ENCODE measurements around the gene STK32A. TPM values are rescaled to one million over a fixed set of nuclear protein-coding genes. Genes with fewer than 3 reads are reported as not detected.

The STK32A gene
- total RNA-seq, 6 donors from 2014 or later: 2.7 to 13.3 (median 7.1) TPM

GRCh38 chr5:147371290-147371689, 136.5 kb downstream of the STK32A start:
- no peak overlapping the region for H3K27ac ChIP-seq
- no peak for ATAC-seq (ENCODE audit: low FRiP score in 2 of 2)
- no peak for TF ChIP-seq EP300 (IDR thresholded peaks at IDR 0.05)
- no peak for TF ChIP-seq CTCF (IDR thresholded peaks at IDR 0.05)
- no peak for TF ChIP-seq POLR2AphosphoS5 (IDR thresholded peaks at IDR 0.05)
- TF ChIP-seq POLR2A (IDR thresholded peaks at IDR 0.05): no peak
- H3K4me3 ChIP-seq: no peak overlapping the region
- DNase-seq: no peak
- H3K36me3 ChIP-seq: no peaks in the 10 kb centered on the region
- H3K9me3 ChIP-seq: no peaks in the 10 kb centered on the region
- no peaks in the 10 kb centered on the region for H3K27me3 ChIP-seq
- H3K4me1 ChIP-seq: no peaks in the 10 kb centered on the region

- H3K27me3 ChIP-seq: no peaks in the 10 kb centered on the region
- H3K27ac ChIP-seq: no peak overlapping the region
- no peak overlapping the region for H3K4me3 ChIP-seq
- no peaks in the 10 kb centered on the region for H3K4me1 ChIP-seq
- no peak for DNase-seq
- ATAC-seq (ENCODE audit: low FRiP score in 2 of 2): no peak
- WGBS, 2 donors: 94 to 98% methylated on average over 1 of the region's 1 CpG
- no peaks in the 10 kb centered on the region for H3K36me3 ChIP-seq
- TF ChIP-seq POLR2A (IDR thresholded peaks at IDR 0.05): no peak
- no peak for TF ChIP-seq CTCF (IDR thresholded peaks at IDR 0.05)
- no peak for TF ChIP-seq EP300 (IDR thresholded peaks at IDR 0.05)
- no peak for TF ChIP-seq POLR2AphosphoS5 (IDR thresholded peaks at IDR 0.05)
- no peaks in the 10 kb centered on the region for H3K9me3 ChIP-seq
These were observed 137.4 kb downstream of the STK32A start for GRCh38 chr5:147372191-147372590.

- TF ChIP-seq CTCF (IDR thresholded peaks at IDR 0.05) (no peak), POLR2A (IDR thresholded peaks at IDR 0.05) (no peak), EP300 (IDR thresholded peaks at IDR 0.05) (no peak), POLR2AphosphoS5 (IDR thresholded peaks at IDR 0.05) (no peak)
- Histone ChIP-seq H3K4me3 (no peak overlapping the region), H3K9me3 (no peaks in the 10 kb centered on the region), H3K27ac (no peak overlapping the region), H3K27me3 (no peaks in the 10 kb centered on the region), H3K4me1 (no peaks in the 10 kb centered on the region), H3K36me3 (no peaks in the 10 kb centered on the region)
- ATAC-seq (ENCODE audit: low FRiP score in 2 of 2): no peak
- DNase-seq: no peak
- WGBS, 2 donors: 86 to 93% methylated on average over 3 of the region's 3 CpGs
These were observed 138.5 kb downstream of the STK32A start for GRCh38 chr5:147373328-147373727.

- TF ChIP-seq EP300 (IDR thresholded peaks at IDR 0.05) (no peak), POLR2AphosphoS5 (IDR thresholded peaks at IDR 0.05) (no peak), CTCF (IDR thresholded peaks at IDR 0.05) (no peak), POLR2A (IDR thresholded peaks at IDR 0.05) (no peak)
- ATAC-seq (ENCODE audit: low FRiP score in 2 of 2) (no peak), DNase-seq (no peak)
- Histone ChIP-seq H3K27ac (no peak overlapping the region), H3K4me1 (no peaks in the 10 kb centered on the region), H3K4me3 (no peak overlapping the region), H3K27me3 (no peaks in the 10 kb centered on the region), H3K36me3 (no peaks in the 10 kb centered on the region), H3K9me3 (no peaks in the 10 kb centered on the region)
- WGBS, 2 donors: 68 to 88% methylated on average over 5 of the region's 5 CpGs
These were observed 140.3 kb downstream of the STK32A start for GRCh38 chr5:147375151-147375550.

- DNase-seq (no peak), ATAC-seq (ENCODE audit: low FRiP score in 2 of 2) (no peak)
- Histone ChIP-seq H3K27me3 (no peaks in the 10 kb centered on the region), H3K4me3 (no peak overlapping the region), H3K9me3 (no peaks in the 10 kb centered on the region), H3K4me1 (no peaks in the 10 kb centered on the region), H3K27ac (no peak overlapping the region), H3K36me3 (no peaks in the 10 kb centered on the region)
- 86% methylated on average over 1 of the region's 1 CpG for WGBS, 2 donors
- TF ChIP-seq POLR2AphosphoS5 (IDR thresholded peaks at IDR 0.05): no peak
These were observed 142.9 kb downstream of the STK32A start for GRCh38 chr5:147377682-147378081.
